Activated CD8-positive, alpha-beta memory T cell treated with anti-CD3 and anti-CD28 coated beads for 36 hours (primary cell): Measurements from ENCODE around the gene MT1A. TPM values are rescaled to one million over a fixed set of nuclear protein-coding genes. Genes with fewer than 3 reads are reported as not detected.

Experiments used
- CTCF ChIA-PET: fragments of 350-600 bp; sonication (Branson Sonifier 250); formaldehyde crosslinking; loops from one replicate; lab custom pipeline; 2021; ENCODE audit warnings: antibody characterized with exemption; lab: Charles Lee
- POLR2A ChIA-PET: fragments of 350-600 bp; sonication (Branson Sonifier 250); formaldehyde crosslinking; loops from one replicate; lab custom pipeline; 2021; ENCODE audit warnings: antibody characterized with exemption; lab: Charles Lee
- total RNA-seq, 2 experiments: library from RNA; stranded (reverse); gene quantifications; one replicate each; pipeline ENCODE4 v1.2.3, GENCODE V29; 2021

The MT1A gene
- total RNA-seq, 2 experiments from 2014 or later: 1.1 TPM; not detected in 1

- CTCF ChIA-PET: interaction anchor here (1.1 to 1.4 kb wide), 3 partner anchors 11 to 78 kb away, joined by 3 to 4 read pairs (median 3); partner anchors contain the start of gene MT1F
- POLR2A ChIA-PET: no interaction called here
Measured at GRCh38 chr16:56623637-56624036, 14.8 kb upstream of the MT1A start.

DNA sequence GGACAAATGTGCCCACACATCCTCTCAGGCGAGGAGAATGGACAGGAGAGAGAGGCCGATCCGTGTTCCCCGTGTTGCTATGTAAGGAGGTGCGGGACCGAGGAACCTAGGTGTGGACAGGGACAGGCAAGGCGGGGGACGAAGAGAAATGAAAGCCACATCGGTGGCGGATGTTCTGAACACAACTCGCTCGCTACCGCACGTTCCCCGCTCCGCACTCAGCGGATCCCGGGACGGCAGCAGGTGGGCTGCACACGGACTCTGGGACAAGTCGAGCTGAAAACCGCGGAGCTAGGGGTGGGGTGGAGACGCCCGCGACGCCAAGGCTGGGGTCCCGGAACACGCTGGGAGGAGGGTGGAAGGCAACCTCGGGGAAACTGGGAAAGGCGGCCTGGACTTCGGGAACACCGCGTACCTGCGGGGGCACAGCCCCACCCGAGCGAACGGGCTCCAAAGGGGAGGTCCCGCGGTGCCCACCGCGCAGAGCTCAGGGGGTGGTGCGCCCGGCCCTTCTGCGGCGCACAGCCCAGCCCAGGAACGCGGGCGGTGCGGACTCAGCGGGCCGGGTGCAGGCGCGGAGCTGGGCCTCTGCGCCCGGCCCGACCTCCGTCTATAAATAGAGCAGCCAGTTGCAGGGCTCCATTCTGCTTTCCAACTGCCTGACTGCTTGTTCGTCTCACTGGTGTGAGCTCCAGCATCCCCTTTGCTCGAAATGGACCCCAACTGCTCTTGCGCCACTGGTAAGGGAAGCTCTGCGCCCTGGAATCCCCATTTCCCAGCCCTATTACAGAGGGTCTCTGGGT is 13.1 kb upstream of the MT1A start, which contains the start of gene MT1E:
Gene MT1E, plus strand, starts transcription at position 642 of the 803 bp plus-strand sequence. Its CDS starts 71 bp downstream, at position 713.
- CTCF ChIA-PET: interaction anchor here (1.0 kb wide), 2 partner anchors 12 to 18 kb away, joined by 3 to 4 read pairs; no protein-coding TSS in a partner anchor
- POLR2A ChIA-PET: interaction anchor here (1.3 kb wide), 1 partner anchor 16 kb away, joined by 8 read pairs; the partner anchor contains the start of gene MT2A

GRCh38 chr16:56625943-56626654 is 12.4 kb upstream of the MT1A start:
- ChIA-PET CTCF (interaction anchor here (1.0 kb wide), 1 partner anchor 13 kb away, joined by 4 read pairs; no protein-coding TSS in a partner anchor), POLR2A (interaction anchor here (1.3 kb wide), 1 partner anchor 17 kb away, joined by 8 read pairs; the partner anchor contains the start of gene MT2A)

- POLR2A ChIA-PET: no interaction called here
- CTCF ChIA-PET: no interaction called here
Measured at GRCh38 chr16:56626685-56627084, 11.8 kb upstream of the MT1A start.

DNA sequence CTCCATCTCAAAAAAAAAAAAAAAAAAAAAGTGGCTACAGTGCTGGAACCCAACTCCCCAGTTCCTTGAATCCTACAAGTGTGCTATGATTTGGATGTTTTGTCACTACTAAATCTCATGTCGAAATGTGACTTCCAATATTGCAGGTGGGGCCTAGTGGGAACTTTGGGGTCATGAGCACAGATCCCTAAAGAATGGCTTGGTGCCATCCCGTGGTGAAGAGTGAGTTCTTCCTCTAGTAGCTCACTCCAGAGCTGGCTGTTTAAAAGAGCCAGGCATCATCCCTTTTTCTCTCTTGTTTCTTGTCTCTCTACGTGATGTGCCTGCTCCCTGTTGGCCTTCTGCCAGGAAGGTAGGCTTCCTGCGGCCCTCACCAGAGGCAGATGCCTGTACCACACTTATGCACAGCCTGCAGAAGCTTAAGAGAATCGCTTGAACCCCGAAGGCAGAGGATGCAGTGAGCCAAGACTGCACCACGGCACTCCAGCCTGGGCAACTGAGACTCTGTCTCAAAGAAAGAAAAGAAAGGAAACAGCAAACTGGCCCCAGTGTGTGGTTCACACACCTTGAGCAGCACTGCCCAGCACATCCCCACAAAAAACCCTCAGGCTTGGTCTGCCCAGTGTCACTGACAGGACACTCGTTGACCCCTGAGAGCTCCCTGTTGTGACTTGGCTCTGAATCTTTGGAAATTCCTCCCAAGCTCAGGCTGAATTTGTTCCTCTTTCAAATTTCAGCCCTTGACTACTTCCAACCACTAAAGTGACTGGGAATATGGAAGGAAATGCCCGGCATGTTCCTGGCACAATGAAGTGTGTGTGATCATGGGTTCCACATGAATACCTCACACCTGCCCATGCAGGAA is 9.7 kb upstream of the MT1A start:
- ChIA-PET CTCF (interaction anchor here (1.1 kb wide), 1 partner anchor 15 kb away, joined by 3 read pairs; no protein-coding TSS in a partner anchor), POLR2A (no interaction called here)

GRCh38 chr16:56629531-56629930 is 8.9 kb upstream of the MT1A start:
- ChIA-PET CTCF (no interaction called here), POLR2A (no interaction called here)

DNA sequence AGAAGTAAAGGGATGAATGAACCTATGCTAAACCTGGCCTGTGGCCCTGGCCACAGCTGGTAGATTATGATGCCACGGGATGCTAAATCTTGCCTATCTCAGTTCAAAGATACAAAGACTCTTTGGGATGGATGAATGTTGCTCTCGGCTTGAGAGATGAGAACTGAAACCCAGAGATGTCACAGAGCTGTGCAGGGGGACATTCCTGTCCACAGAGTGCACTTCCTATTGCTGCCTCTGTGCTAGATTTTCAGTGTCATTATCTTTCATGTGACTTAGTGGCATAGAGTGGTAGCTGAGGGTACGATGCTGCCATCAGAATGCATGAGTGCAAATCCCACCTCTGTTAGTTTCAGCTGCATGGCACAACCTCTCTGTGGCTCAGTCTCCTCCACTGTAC is 8.3 kb upstream of the MT1A start:
- CTCF ChIA-PET: interaction anchor here (1.5 kb wide), 1 partner anchor 13 kb away, joined by 3 read pairs; no protein-coding TSS in a partner anchor
- POLR2A ChIA-PET: no interaction called here

GRCh38 chr16:56631197-56631596 is 7.3 kb upstream of the MT1A start:
- CTCF ChIA-PET: interaction anchor here (0.6 to 1.5 kb wide), 2 partner anchors 11 to 644 kb away, joined by 3 to 4 read pairs; no protein-coding TSS in a partner anchor
- POLR2A ChIA-PET: no interaction called here

GRCh38 chr16:56631832-56632155 is 6.7 kb upstream of the MT1A start:
- POLR2A ChIA-PET: no interaction called here

GRCh38 chr16:56632156-56632847 is 6.2 kb upstream of the MT1A start, which contains the start of gene MT1M:
Gene MT1M, plus strand, starts transcription at chr16:56632659. Its CDS starts 73 bp downstream, at chr16:56632732.
- ChIA-PET POLR2A (no interaction called here), CTCF (no interaction called here)

More at GRCh38 chr16:56631832-56632155, 6.7 kb upstream of the MT1A start:
- CTCF ChIA-PET: interaction anchor here (0.6 kb wide), 1 partner anchor 643 kb away, joined by 4 read pairs; no protein-coding TSS in a partner anchor

- ChIA-PET CTCF (interaction anchor here (2.0 kb wide), 1 partner anchor 10 kb away, joined by 9 read pairs; no protein-coding TSS in a partner anchor), POLR2A (no interaction called here)
Measured at GRCh38 chr16:56632848-56633365, 5.6 kb upstream of the MT1A start.

DNA sequence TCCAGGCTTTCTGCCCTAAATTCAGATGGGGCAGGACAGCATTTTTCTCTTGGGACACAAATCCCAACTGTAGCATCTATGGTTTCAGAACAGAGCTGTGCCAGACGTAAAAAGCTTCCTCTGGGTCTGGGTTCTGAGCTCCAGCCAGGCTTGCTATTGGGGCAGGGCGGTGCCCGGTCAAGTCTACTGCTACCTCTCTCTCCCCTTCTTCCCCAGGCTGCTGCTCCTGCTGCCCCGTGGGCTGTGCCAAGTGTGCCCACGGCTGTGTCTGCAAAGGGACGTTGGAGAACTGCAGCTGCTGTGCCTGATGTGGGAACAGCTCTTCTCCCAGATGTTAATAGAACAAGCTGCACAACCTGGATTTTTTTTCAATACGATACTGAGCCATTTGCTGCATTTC is 4.9 kb upstream of the MT1A start:
- POLR2A ChIA-PET: no interaction called here
- CTCF ChIA-PET: interaction anchor here (2.0 kb wide), 1 partner anchor 10 kb away, joined by 9 read pairs; no protein-coding TSS in a partner anchor

DNA sequence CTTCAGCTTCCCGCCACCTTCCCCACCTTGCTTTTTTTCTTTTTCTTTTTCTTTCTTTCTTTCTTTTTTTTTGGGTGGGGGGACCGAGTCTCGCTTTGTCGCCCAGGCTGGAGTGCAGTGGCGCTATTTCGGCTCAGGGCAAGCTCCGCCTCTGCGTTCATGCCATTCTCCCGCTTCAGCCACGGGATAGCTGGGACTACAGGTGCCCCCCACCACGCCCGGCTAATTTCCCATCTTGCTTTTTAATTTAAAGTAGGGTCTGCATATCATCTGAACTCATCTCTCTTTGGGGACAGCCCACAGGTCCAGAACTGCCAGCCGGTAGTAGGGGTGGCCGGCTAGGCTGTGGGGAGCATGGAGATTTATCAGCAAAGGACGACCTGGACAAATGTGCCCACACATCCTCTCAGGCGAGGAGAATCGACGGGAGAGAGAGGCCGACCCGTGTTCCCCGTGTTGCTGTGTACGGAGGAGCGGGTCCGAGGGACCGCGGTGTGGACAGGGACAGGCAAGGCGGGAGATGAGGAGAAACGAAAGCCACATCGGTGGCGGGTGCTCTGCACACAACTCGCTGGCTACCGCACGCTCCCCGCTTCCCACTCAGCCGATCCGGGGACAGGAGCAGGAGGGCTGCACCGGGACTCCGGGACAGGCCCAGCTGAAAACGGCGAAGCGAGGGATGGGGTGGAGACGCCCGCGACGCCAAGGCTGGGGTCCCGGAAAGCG is 3.6 kb upstream of the MT1A start:
- CTCF ChIA-PET: interaction anchor here (2.0 kb wide), 1 partner anchor 8 kb away, joined by 9 read pairs; no protein-coding TSS in a partner anchor
- POLR2A ChIA-PET: no interaction called here

GRCh38 chr16:56635441-56635967 is 3.0 kb upstream of the MT1A start:
- ChIA-PET CTCF (no interaction called here), POLR2A (no interaction called here)

DNA sequence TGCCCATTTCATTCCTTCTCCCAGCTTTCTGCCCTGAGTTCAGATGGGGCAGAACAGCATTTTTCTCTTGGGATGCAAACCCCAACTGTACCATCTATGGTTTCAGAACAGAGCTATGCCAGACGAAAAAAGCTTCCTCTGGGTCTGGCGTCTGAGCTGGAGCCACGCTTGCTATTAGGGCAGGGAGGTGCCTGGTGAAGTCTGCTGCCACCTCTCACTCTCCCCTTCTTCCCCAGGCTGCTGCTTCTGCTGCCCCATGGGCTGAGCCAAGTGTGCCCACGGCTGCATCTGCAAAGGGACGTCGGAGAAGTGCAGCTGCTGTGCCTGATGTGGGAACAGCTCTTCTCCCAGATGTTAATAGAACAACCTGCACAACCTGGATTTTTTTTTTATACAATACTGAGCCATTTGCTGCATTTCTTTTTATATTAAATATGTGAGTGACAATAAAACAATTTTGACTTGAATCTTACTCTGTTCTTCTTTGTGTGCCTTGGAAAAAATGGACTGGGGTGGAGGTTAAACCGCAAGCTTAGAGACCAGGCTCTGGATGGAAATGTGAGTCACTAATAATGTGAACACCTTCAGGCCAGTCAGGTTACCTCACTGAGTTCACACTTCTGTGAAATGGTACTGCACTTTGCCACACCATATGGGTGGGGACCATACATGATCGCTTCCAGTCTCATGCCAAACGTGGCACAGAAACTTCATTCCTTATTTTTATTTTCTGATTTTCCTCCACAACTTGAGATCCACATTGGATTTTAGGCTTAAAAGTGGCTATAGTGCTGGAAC is 1.7 kb upstream of the MT1A start:
- POLR2A ChIA-PET: no interaction called here
- CTCF ChIA-PET: interaction anchor here (1.1 to 1.9 kb wide), 3 partner anchors 12 to 60 kb away, joined by 3 to 6 read pairs (median 5); no protein-coding TSS in a partner anchor

- CTCF ChIA-PET: interaction anchor here (1.1 kb wide), 1 partner anchor 61 kb away, joined by 3 read pairs; no protein-coding TSS in a partner anchor
Measured at GRCh38 chr16:56639045-56639444, 579 bp downstream of the MT1A start.

More at GRCh38 chr16:56639045-56639444, 579 bp downstream of the MT1A start:
- POLR2A ChIA-PET: no interaction called here
